HG03139 (cell line): ENCODE measurements around the gene KDELR3.
A peak's percentile ranks its signal among the peaks of the same experiment; 100 is the strongest.

Experiments used
- ATAC-seq: cut with Tn5 transposase; IDR thresholded peaks from one replicate; pipeline ENCODE4 v1.9.1; 2021; ENCODE audit not compliant: unreplicated experiment

Gene KDELR3

GRCh38 chr22:38481871-38482332 lies 14.0 kb downstream of the KDELR3 start:
- ATAC-seq: no peak

GRCh38 chr22:38482662-38483308 lies 14.9 kb downstream of the KDELR3 start:
- ATAC-seq: no peak

GRCh38 chr22:38484244-38484643 lies 16.3 kb downstream of the KDELR3 start:
- ATAC-seq: no peak

- ATAC-seq: no peak
Measured at GRCh38 chr22:38485783-38486182, 17.9 kb downstream of the KDELR3 start.

GRCh38 chr22:38487946-38488345 lies 20.1 kb downstream of the KDELR3 start:
- no peak for ATAC-seq

GRCh38 chr22:38489142-38489541 lies 21.2 kb downstream of the KDELR3 start:
- no peak for ATAC-seq

- ATAC-seq: no peak
Measured at GRCh38 chr22:38489561-38490145, 21.8 kb downstream of the KDELR3 start.

GRCh38 chr22:38490475-38490874 lies 22.6 kb downstream of the KDELR3 start:
- no peak for ATAC-seq

GRCh38 chr22:38490915-38491314 lies 23.0 kb downstream of the KDELR3 start:
- ATAC-seq: no peak

GRCh38 chr22:38491707-38492348 lies 23.9 kb downstream of the KDELR3 start:
- ATAC-seq: no peak

- no peak for ATAC-seq
Measured at GRCh38 chr22:38494498-38494897, 26.6 kb downstream of the KDELR3 start.

GRCh38 chr22:38494939-38495338 lies 27.0 kb downstream of the KDELR3 start:
- ATAC-seq: no peak

- ATAC-seq: no peak
Measured at GRCh38 chr22:38497869-38498268, 30.0 kb downstream of the KDELR3 start.

GRCh38 chr22:38501797-38502672 lies 34.1 kb downstream of the KDELR3 start:
- no peak for ATAC-seq

- no peak for ATAC-seq
Measured at GRCh38 chr22:38503021-38503420, 35.1 kb downstream of the KDELR3 start.

- no peak for ATAC-seq
Measured at GRCh38 chr22:38504731-38505540, 37.0 kb downstream of the KDELR3 start.

- peak; percentile 20 for ATAC-seq
Measured at GRCh38 chr22:38505541-38506117, 37.7 kb downstream of the KDELR3 start.

- ATAC-seq: peak; percentile 76
Measured at GRCh38 chr22:38506118-38506962, 38.4 kb downstream of the KDELR3 start, which contains the start of gene DDX17. Gene DDX17 (minus strand): TSS chr22:38506311.

- no peak for ATAC-seq
Measured at GRCh38 chr22:38510416-38510970, 42.6 kb downstream of the KDELR3 start.
